ENCODE measurements around the gene NEK7.

Gene NEK7

GRCh38 chr1:198143797-198144196, 13.0 kb upstream of the NEK7 start:
- DNase-seq (ENCODE audit: low read depth in 1 of 2, low spot score in 1 of 2): no peak

GRCh38 chr1:198147216-198147615, 9.6 kb upstream of the NEK7 start:
- no peak for DNase-seq (ENCODE audit: low read depth in 1 of 2, low spot score in 1 of 2)

GRCh38 chr1:198150369-198150768, 6.4 kb upstream of the NEK7 start:
- no peak for DNase-seq (ENCODE audit: low read depth in 1 of 2, low spot score in 1 of 2)

- DNase-seq (ENCODE audit: low read depth in 1 of 2, low spot score in 1 of 2): no peak
Observed at GRCh38 chr1:198151688-198152087, 5.1 kb upstream of the NEK7 start.

- no peak for DNase-seq (ENCODE audit: low read depth in 1 of 2, low spot score in 1 of 2)
Observed at GRCh38 chr1:198153103-198153502, 3.7 kb upstream of the NEK7 start.

- DNase-seq (ENCODE audit: low read depth in 1 of 2, low spot score in 1 of 2): no peak
Observed at GRCh38 chr1:198153804-198154203, 3.0 kb upstream of the NEK7 start.

GRCh38 chr1:198155253-198155652, 1.5 kb upstream of the NEK7 start:
- DNase-seq (ENCODE audit: low read depth in 1 of 2, low spot score in 1 of 2): no peak

- DNase-seq (ENCODE audit: low read depth in 1 of 2, low spot score in 1 of 2): peak; percentile 33 to 48
Observed at GRCh38 chr1:198156111-198156744, 570 bp upstream of the NEK7 start.

- DNase-seq (ENCODE audit: low read depth in 1 of 2, low spot score in 1 of 2): peak; percentile 49 to 70
Observed at GRCh38 chr1:198157241-198157846, 546 bp downstream of the NEK7 start.

GRCh38 chr1:198157847-198158725, 1.3 kb downstream of the NEK7 start:
- no peak for DNase-seq (ENCODE audit: low read depth in 1 of 2, low spot score in 1 of 2)

GRCh38 chr1:198158735-198159589, 2.2 kb downstream of the NEK7 start:
- DNase-seq (ENCODE audit: low read depth in 1 of 2, low spot score in 1 of 2): peak; percentile 65 to 76

- no peak for DNase-seq (ENCODE audit: low read depth in 1 of 2, low spot score in 1 of 2)
Observed at GRCh38 chr1:198160222-198160621, 3.4 kb downstream of the NEK7 start.

GRCh38 chr1:198160946-198161614, 4.3 kb downstream of the NEK7 start:
- DNase-seq (ENCODE audit: low read depth in 1 of 2, low spot score in 1 of 2): no peak

- DNase-seq (ENCODE audit: low read depth in 1 of 2, low spot score in 1 of 2): no peak
Observed at GRCh38 chr1:198161718-198162090, 4.9 kb downstream of the NEK7 start.

GRCh38 chr1:198162091-198162767, 5.4 kb downstream of the NEK7 start:
- DNase-seq (ENCODE audit: low read depth in 1 of 2, low spot score in 1 of 2): no peak

- DNase-seq (ENCODE audit: low read depth in 1 of 2, low spot score in 1 of 2): no peak
Observed at GRCh38 chr1:198165927-198166647, 9.3 kb downstream of the NEK7 start.

GRCh38 chr1:198166900-198167299, 10.1 kb downstream of the NEK7 start:
- no peak for DNase-seq (ENCODE audit: low read depth in 1 of 2, low spot score in 1 of 2)

- DNase-seq (ENCODE audit: low read depth in 1 of 2, low spot score in 1 of 2): no peak
Observed at GRCh38 chr1:198167436-198167934, 10.7 kb downstream of the NEK7 start.

GRCh38 chr1:198168227-198168626, 11.4 kb downstream of the NEK7 start:
- no peak for DNase-seq (ENCODE audit: low read depth in 1 of 2, low spot score in 1 of 2)
